Measurements from ENCODE around the gene GALR3. TPM values are rescaled to one million over a fixed set of nuclear protein-coding genes. Genes with fewer than 3 reads are reported as not detected.

The GALR3 gene
- total RNA-seq, 1 donor from 2014 or later: not detected

DNA sequence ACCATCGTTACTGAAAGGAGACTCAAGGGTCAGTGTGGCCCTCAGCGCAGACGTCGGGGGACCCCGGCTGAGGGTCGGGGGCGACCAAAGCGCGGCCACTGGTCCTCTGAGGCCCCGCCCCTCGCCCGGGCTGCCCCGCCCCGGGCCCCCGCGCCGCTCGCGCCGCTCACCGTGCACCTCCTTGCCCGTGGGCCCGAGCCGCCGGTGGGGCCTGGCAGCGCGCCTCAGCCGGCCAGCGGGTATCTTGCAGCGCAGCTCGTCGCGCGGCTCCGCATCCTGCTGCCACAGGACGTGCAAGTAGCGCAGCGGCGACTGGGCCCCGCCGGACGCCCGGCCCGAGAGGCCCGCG, 20.5 kb downstream of the GALR3 start:
- no peak for TF ChIP-seq CTCF (conservative IDR thresholded peaks at IDR 0.05; ENCODE audit: low read depth, low read length)
- H3K4me3 ChIP-seq (ENCODE audit: low read depth, low read length): peak overlapping the region; percentile 80
- no peak for DNase-seq (ENCODE audit: low read depth)

DNA sequence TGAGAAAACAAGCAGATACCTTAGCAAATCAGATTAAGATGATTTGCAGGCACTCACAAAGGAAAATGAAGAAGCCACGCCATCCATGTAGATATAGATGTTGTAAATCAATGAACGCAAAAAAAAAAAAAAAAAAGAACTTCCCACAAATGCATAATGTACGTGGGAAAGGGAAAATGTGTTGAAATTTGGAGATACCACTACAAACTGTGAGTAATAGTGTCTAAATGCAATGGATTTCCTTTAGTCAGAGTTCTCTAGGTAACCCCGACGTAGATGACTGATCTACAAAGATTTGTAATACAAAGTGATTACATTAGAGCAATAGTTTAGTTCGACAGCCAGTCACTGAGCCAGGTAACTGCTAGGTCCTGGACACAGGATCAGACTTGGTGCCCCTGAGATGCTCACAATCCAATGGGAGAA, 21.7 kb downstream of the GALR3 start:
- peak overlapping the region; percentile 80 for H3K4me3 ChIP-seq (ENCODE audit: low read depth, low read length)
- DNase-seq (ENCODE audit: low read depth): no peak
- no peak for TF ChIP-seq CTCF (conservative IDR thresholded peaks at IDR 0.05; ENCODE audit: low read depth, low read length)

GRCh38 chr22:37846433-37846832, 23.3 kb downstream of the GALR3 start:
- no peak for DNase-seq (ENCODE audit: low read depth)
- TF ChIP-seq CTCF (conservative IDR thresholded peaks at IDR 0.05; ENCODE audit: low read depth, low read length): no peak
- H3K4me3 ChIP-seq (ENCODE audit: low read depth, low read length): no peak overlapping the region

DNA sequence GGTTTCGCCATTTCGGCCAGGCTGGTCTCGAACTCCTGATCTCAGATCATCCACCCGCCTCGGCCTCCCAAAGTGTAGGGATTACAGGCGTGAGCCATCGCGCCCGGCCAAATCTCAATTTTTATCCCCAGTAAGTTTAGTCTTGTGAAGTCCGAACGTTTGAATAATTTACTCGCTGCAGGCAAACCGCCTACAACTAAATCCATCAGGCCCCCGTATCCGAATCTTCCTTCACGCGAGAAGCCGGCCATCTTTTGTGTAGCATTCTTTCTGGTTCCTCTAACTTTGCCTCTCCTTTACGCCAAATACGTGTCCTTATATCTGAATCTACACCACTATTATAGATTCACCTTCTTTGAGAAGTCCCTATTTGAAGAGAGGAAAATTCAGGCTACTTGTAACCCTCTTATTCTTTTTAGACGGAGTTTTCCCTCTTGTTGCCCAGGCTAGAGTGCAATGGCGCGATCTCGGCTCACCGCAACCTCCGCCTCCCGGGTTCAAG, 25.5 kb downstream of the GALR3 start:
- TF ChIP-seq CTCF (conservative IDR thresholded peaks at IDR 0.05; ENCODE audit: low read depth, low read length): no peak
- peak overlapping the region; percentile 99 for H3K4me3 ChIP-seq (ENCODE audit: low read depth, low read length)
- no peak for DNase-seq (ENCODE audit: low read depth)

GRCh38 chr22:37849089-37849751, 26.0 kb downstream of the GALR3 start, which contains the start of gene EIF3L:
TSS of gene EIF3L (plus strand) at chr22:37849419. CDS start at chr22:37849450, 31 bp downstream.
- H3K4me3 ChIP-seq (ENCODE audit: low read depth, low read length): peak within 1 kb of the TSS; percentile 99
- no peak for TF ChIP-seq CTCF (conservative IDR thresholded peaks at IDR 0.05; ENCODE audit: low read depth, low read length)
- DNase-seq (ENCODE audit: low read depth): peak; percentile 46

GRCh38 chr22:37850801-37851200, 27.6 kb downstream of the GALR3 start:
- no peak overlapping the region for H3K4me3 ChIP-seq (ENCODE audit: low read depth, low read length)
- TF ChIP-seq CTCF (conservative IDR thresholded peaks at IDR 0.05; ENCODE audit: low read depth, low read length): no peak
- no peak for DNase-seq (ENCODE audit: low read depth)

DNA sequence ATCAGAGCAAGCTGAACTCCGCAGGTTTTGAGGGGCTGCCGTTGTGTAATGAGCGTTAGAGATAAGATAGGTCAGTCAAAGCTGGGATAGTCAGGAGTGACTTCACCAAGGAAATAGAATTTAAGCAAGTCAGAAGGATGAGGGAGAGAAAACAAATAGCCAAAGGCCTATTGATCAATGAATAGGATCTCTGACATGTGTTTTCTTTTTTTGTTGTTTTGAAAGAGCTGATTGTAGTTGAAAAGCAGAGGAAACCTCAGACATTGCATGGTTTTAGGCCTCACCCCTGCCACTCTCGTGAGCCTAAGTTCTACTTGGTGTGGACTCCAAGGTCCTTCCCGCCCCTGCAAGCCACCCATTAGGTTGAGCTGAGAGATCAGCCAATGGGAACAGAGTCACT, 29.2 kb downstream of the GALR3 start:
- no peak overlapping the region for H3K4me3 ChIP-seq (ENCODE audit: low read depth, low read length)
- no peak for TF ChIP-seq CTCF (conservative IDR thresholded peaks at IDR 0.05; ENCODE audit: low read depth, low read length)

More for the DNA sequence above, 29.2 kb downstream of the GALR3 start:
- DNase-seq (ENCODE audit: low read depth): no peak
